Gastrocnemius medialis (tissue), 4 donors: ENCODE data around the gene CYLD. TPM values are rescaled to one million over a fixed set of nuclear protein-coding genes. Genes with fewer than 3 reads are reported as not detected.

Experiments
- ATAC-seq, 2 donors: fragments of 150-250 bp; one replicate each; pipeline ENCODE4 v1.9.1; 2016
- DNase-seq, 2 donors: peaks; one replicate each; pipeline ENCODE4 v3.0.0-alpha.2; 2019
- H3K27ac ChIP-seq, 4 donors: fragments of 200-600 bp; sonication (generic); 1 replicate in 1 of 4; 2 replicates in 3 of 4; pipeline ENCODE4 v1.5.1; 2016 to 2018; ENCODE audit warnings: mild to moderate bottlenecking in 2 of 4, moderate library complexity in 1 of 4
- H3K27me3 ChIP-seq, 3 donors: fragments of 200-600 bp; sonication (generic) in 2 of 3; 1 replicate in 1 of 3; 2 replicates in 2 of 3; pipeline versions ENCODE4 v1.5.1 to v1.6.0; 2016 to 2019; ENCODE audit warnings: mild to moderate bottlenecking in 1 of 3, moderate library complexity in 1 of 3
- H3K36me3 ChIP-seq, 2 donors: fragments of 200-600 bp; sonication (generic) in 1 of 2; one replicate each; pipeline ENCODE4 v1.5.1; 2017 to 2018
- H3K4me1 ChIP-seq, 2 donors: fragments of 200-600 bp; sonication (generic) in 1 of 2; one replicate each; pipeline ENCODE4 v1.5.1; 2016 to 2017; ENCODE audit warnings: mild to moderate bottlenecking in 2 of 2
- H3K4me3 ChIP-seq, 4 donors: fragments of 200-600 bp; sonication (generic) in 3 of 4; 1 replicate in 1 of 4; 2 replicates in 3 of 4; pipeline ENCODE4 v1.5.1; 2016 to 2019; ENCODE audit warnings: mild to moderate bottlenecking in 2 of 4
- H3K9me3 ChIP-seq, 3 donors: fragments of 200-600 bp; sonication (generic) in 2 of 3; 1 replicate in 1 of 3; 2 replicates in 2 of 3; pipeline ENCODE4 v1.5.1; 2016 to 2019
- POLR2A ChIP-seq, 2 donors: fragments of 450-650 bp; IDR thresholded peaks; one replicate each; pipeline ENCODE4 v1.6.1; 2017; ENCODE audit warnings: antibody characterized with exemption in 2 of 2, mild to moderate bottlenecking in 2 of 2, moderate library complexity in 2 of 2
- in situ Hi-C, 4 donors: fragments of 200-750 bp; cut with MboI; loops; one replicate each; pipeline versions ENCODE4 v1.15.0 to v1.8.0; 2017; ENCODE audit warnings: low sequenced_read_pairs in 4 of 4
- intact Hi-C: fragments of 100-400 bp; cut with DNase I; formaldehyde crosslinking; loops from one replicate; pipeline ENCODE4 v1.15.1; 2023; ENCODE audit warnings: low total_unique reads
- total RNA-seq, 4 donors: library from RNA; depleted of rRNA; stranded (reverse); fragments of >200 nt; gene quantifications; one replicate each; pipeline versions ENCODE4 v1.1.0 to v1.2.3, GENCODE V29; 2016
- TF ChIP-seq, protein P1 (sequence below), 5 experiments: fragments of 450-650 bp in 3 of 5; fragments of 200-600 bp in 2 of 5; sonication (generic) in 2 of 5; IDR thresholded peaks in 4 of 5; conservative IDR thresholded peaks in 1 of 5; 1 replicate in 4 of 5; 2 replicates in 1 of 5; pipeline ENCODE4 v1.5.1; 2016 to 2019; ENCODE audit warnings: antibody characterized with exemption in 5 of 5, mild to moderate bottlenecking in 3 of 5, moderate library complexity in 3 of 5

The CYLD gene
- total RNA-seq, 4 donors from 2014 or later = 49.2 to 177 (median 135) TPM

DNA sequence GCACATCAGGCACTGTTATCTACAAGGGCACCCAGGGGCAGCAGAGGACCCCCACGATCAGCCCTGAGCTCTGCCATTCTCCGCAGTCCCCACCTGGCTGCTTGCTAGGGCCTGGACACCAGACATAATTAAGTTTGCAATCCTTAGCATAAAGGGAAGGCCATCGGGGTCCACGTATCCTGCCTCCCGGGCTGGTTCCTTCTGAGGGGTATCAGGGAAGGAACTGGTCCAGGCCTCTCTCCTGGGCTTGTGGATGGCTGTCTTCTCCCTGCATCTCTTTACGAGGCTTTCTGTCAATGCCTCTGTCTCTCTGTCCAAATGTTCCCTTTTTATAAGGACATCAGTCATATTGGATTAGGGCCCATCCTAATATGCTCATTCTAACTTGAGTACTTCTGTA is 77.8 kb downstream of the CYLD start:
- Histone ChIP-seq H3K4me3 (no peak overlapping the region), H3K27ac (no peak overlapping the region), H3K4me1 (no peaks in the 10 kb centered on the region), H3K36me3 (no peaks in the 10 kb centered on the region), H3K9me3 (no peaks in the 10 kb centered on the region), H3K27me3 (no peaks in the 10 kb centered on the region)
- in situ Hi-C loops = loop anchor here in 2 of 4 donors (25.0 kb wide), 2 partner anchors 432 to 457 kb away; partner anchors contain the start of gene BRD7 (in 1 of the 2)
- TF ChIP-seq, protein P1, sequence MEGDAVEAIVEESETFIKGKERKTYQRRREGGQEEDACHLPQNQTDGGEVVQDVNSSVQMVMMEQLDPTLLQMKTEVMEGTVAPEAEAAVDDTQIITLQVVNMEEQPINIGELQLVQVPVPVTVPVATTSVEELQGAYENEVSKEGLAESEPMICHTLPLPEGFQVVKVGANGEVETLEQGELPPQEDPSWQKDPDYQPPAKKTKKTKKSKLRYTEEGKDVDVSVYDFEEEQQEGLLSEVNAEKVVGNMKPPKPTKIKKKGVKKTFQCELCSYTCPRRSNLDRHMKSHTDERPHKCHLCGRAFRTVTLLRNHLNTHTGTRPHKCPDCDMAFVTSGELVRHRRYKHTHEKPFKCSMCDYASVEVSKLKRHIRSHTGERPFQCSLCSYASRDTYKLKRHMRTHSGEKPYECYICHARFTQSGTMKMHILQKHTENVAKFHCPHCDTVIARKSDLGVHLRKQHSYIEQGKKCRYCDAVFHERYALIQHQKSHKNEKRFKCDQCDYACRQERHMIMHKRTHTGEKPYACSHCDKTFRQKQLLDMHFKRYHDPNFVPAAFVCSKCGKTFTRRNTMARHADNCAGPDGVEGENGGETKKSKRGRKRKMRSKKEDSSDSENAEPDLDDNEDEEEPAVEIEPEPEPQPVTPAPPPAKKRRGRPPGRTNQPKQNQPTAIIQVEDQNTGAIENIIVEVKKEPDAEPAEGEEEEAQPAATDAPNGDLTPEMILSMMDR (IDR thresholded peaks at IDR 0.05 in 4 of 5, conservative IDR thresholded peaks at IDR 0.05 in 1 of 5) = no peak
- intact Hi-C loops = no loop called here
- no peak for ATAC-seq
- no peak for DNase-seq

GRCh38 chr16:50820225-50820624 is 78.3 kb downstream of the CYLD start:
- DNase-seq (no peak), ATAC-seq (no peak)
- Histone ChIP-seq H3K9me3 (no peaks in the 10 kb centered on the region), H3K27me3 (no peaks in the 10 kb centered on the region), H3K4me1 (no peaks in the 10 kb centered on the region), H3K4me3 (no peak overlapping the region), H3K27ac (no peak overlapping the region), H3K36me3 (no peaks in the 10 kb centered on the region)
- TF ChIP-seq POLR2A (IDR thresholded peaks at IDR 0.05) = no peak
- TF ChIP-seq, protein P1 (IDR thresholded peaks at IDR 0.05 in 4 of 5, conservative IDR thresholded peaks at IDR 0.05 in 1 of 5) = no peak
- in situ Hi-C loops (loop anchor here in 2 of 4 donors (25.0 kb wide), 2 partner anchors 433 to 458 kb away; partner anchors contain the start of gene BRD7 (in 1 of the 2)), intact Hi-C loops (no loop called here)

- in situ Hi-C loops = loop anchor here in 2 of 4 donors (25.0 kb wide), 2 partner anchors 434 to 459 kb away; partner anchors contain the start of gene BRD7 (in 1 of the 2)
- DNase-seq (no peak), ATAC-seq (no peak)
- no peaks in the 10 kb centered on the region for H3K36me3 ChIP-seq
- no peaks in the 10 kb centered on the region for H3K9me3 ChIP-seq
- no peak overlapping the region for H3K4me3 ChIP-seq
- H3K27me3 ChIP-seq = no peaks in the 10 kb centered on the region
- intact Hi-C loops = no loop called here
- no peak for TF ChIP-seq POLR2A (IDR thresholded peaks at IDR 0.05)
- TF ChIP-seq, protein P1 (IDR thresholded peaks at IDR 0.05 in 4 of 5, conservative IDR thresholded peaks at IDR 0.05 in 1 of 5) = no peak
- H3K27ac ChIP-seq = no peak overlapping the region
- H3K4me1 ChIP-seq = no peaks in the 10 kb centered on the region
Measured at GRCh38 chr16:50821586-50821985, 79.7 kb downstream of the CYLD start.

- H3K4me3 ChIP-seq = no peak overlapping the region
- H3K27ac ChIP-seq = no peak overlapping the region
- no peaks in the 10 kb centered on the region for H3K4me1 ChIP-seq
- H3K36me3 ChIP-seq = no peaks in the 10 kb centered on the region
- in situ Hi-C loops = loop anchor here in 2 of 4 donors (25.0 kb wide), 2 partner anchors 435 to 460 kb away; partner anchors contain the start of gene BRD7 (in 1 of the 2)
- intact Hi-C loops = no loop called here
- no peaks in the 10 kb centered on the region for H3K27me3 ChIP-seq
- no peaks in the 10 kb centered on the region for H3K9me3 ChIP-seq
- DNase-seq = no peak
- TF ChIP-seq, protein P1 (IDR thresholded peaks at IDR 0.05 in 4 of 5, conservative IDR thresholded peaks at IDR 0.05 in 1 of 5) = no peak
- TF ChIP-seq POLR2A (IDR thresholded peaks at IDR 0.05) = no peak
- no peak for ATAC-seq
Measured at GRCh38 chr16:50822671-50823070, 80.8 kb downstream of the CYLD start.

DNA sequence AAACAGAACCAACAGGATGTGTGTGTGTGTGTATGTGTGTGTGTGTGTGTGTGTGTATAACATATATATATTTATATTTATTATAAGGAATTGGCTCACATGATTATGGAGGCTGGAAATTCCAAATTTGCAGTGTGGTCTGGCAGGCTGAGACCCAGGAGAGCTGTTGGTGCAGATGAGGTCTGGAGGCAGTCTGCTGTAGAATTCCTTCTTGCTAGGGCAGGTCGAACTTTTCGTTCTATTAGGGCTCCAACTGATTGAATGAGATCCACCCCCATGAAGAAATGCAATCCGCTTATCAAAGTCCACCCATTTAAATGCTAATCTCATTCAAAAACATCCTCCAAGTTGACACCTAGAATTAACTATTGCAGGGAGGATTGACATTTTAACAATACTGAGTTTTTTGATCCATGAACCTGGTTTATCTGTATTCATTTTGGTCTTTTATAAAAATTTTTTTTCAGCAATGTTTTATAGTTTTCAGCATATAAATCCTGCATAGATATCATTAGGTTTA is 85.0 kb downstream of the CYLD start:
- H3K27me3 ChIP-seq = no peaks in the 10 kb centered on the region
- in situ Hi-C loops = no loop called here
- intact Hi-C loops = no loop called here

More for the DNA sequence above, 85.0 kb downstream of the CYLD start:
- H3K4me3 ChIP-seq = no peak overlapping the region
- TF ChIP-seq, protein P1 (IDR thresholded peaks at IDR 0.05 in 4 of 5, conservative IDR thresholded peaks at IDR 0.05 in 1 of 5) = no peak
- no peak for TF ChIP-seq POLR2A (IDR thresholded peaks at IDR 0.05)
- no peaks in the 10 kb centered on the region for H3K36me3 ChIP-seq
- DNase-seq (no peak), ATAC-seq (no peak)
- H3K4me1 ChIP-seq = no peaks in the 10 kb centered on the region
- no peak overlapping the region for H3K27ac ChIP-seq
- H3K9me3 ChIP-seq = no peaks in the 10 kb centered on the region
